Upper lobe of right lung (tissue), 1 donor: ENCODE data around the gene ATG10. TPM values are rescaled to one million over a fixed set of nuclear protein-coding genes. Genes with fewer than 3 reads are reported as not detected.

Experiments
- ATAC-seq: fragments of 200-7000 bp; cut with Tn5 transposase; one replicate; pipeline ENCODE4 v1.9.1; 2020; ENCODE audit warnings: mild to moderate bottlenecking, moderate library complexity
- DNase-seq: peaks from one replicate; pipeline ENCODE4 v3.0.0-alpha.2; 2020
- H3K27ac ChIP-seq: fragments of 200-600 bp; one replicate; pipeline ENCODE4 v1.8.0; 2022
- H3K27me3 ChIP-seq: fragments of 200-600 bp; one replicate; pipeline ENCODE4 v1.8.0; 2022; ENCODE audit warnings: mild to moderate bottlenecking
- H3K36me3 ChIP-seq: fragments of 200-600 bp; one replicate; pipeline ENCODE4 v1.8.0; 2022
- H3K4me1 ChIP-seq: fragments of 200-600 bp; one replicate; pipeline ENCODE4 v1.8.0; 2022
- H3K4me3 ChIP-seq: fragments of 200-600 bp; one replicate; pipeline ENCODE4 v1.8.0; 2022; ENCODE audit warnings: mild to moderate bottlenecking
- H3K9me3 ChIP-seq: fragments of 200-600 bp; one replicate; pipeline ENCODE4 v1.8.0; 2022
- intact Hi-C: fragments of 100-400 bp; cut with DNase I; formaldehyde crosslinking; loops from one replicate; pipeline ENCODE4 v1.11.0; 2022
- total RNA-seq: library from RNA; stranded (reverse); fragmentation: NEBNext Ultra II Directional; extraction: Animal tissue kit (Norgen Biotek cat#: 25700); gene quantifications from one replicate; pipeline ENCODE4 v1.2.1, GENCODE V29; 2021
- TF ChIP-seq, protein P1 (sequence below): fragments of 200-600 bp; IDR thresholded peaks from one replicate; pipeline ENCODE4 v1.8.0; 2022; ENCODE audit warnings: antibody characterized with exemption
- donor health status: DM: no; HTN: yes; CAD: no; lungs with severe emphysema.

ATG10 gene
- total RNA-seq, 1 donor from 2014 or later = 3.7 TPM

GRCh38 chr5:82174128-82174918 is 202.5 kb downstream of the ATG10 start:
- TF ChIP-seq, protein P1, sequence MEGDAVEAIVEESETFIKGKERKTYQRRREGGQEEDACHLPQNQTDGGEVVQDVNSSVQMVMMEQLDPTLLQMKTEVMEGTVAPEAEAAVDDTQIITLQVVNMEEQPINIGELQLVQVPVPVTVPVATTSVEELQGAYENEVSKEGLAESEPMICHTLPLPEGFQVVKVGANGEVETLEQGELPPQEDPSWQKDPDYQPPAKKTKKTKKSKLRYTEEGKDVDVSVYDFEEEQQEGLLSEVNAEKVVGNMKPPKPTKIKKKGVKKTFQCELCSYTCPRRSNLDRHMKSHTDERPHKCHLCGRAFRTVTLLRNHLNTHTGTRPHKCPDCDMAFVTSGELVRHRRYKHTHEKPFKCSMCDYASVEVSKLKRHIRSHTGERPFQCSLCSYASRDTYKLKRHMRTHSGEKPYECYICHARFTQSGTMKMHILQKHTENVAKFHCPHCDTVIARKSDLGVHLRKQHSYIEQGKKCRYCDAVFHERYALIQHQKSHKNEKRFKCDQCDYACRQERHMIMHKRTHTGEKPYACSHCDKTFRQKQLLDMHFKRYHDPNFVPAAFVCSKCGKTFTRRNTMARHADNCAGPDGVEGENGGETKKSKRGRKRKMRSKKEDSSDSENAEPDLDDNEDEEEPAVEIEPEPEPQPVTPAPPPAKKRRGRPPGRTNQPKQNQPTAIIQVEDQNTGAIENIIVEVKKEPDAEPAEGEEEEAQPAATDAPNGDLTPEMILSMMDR = peak; percentile 69
- no peaks in the 10 kb centered on the region for H3K36me3 ChIP-seq
- no peaks in the 10 kb centered on the region for H3K4me1 ChIP-seq
- H3K27me3 ChIP-seq = no peaks in the 10 kb centered on the region
- intact Hi-C loops = no loop called here
- H3K4me3 ChIP-seq = no peak overlapping the region
- ATAC-seq = peak; percentile 74
- no peak overlapping the region for H3K27ac ChIP-seq
- H3K9me3 ChIP-seq = no peaks in the 10 kb centered on the region
- peak; percentile 75 for DNase-seq

GRCh38 chr5:82174919-82175219 is 203.0 kb downstream of the ATG10 start:
- TF ChIP-seq, protein P1 = no peak
- Histone ChIP-seq H3K9me3 (no peaks in the 10 kb centered on the region), H3K27ac (no peak overlapping the region), H3K27me3 (no peaks in the 10 kb centered on the region), H3K36me3 (peaks cover 2% of the 10 kb centered on the region), H3K4me1 (no peaks in the 10 kb centered on the region), H3K4me3 (no peak overlapping the region)
- DNase-seq = no peak
- ATAC-seq = no peak
- intact Hi-C loops = no loop called here

GRCh38 chr5:82176115-82176814 is 204.4 kb downstream of the ATG10 start:
- no peaks in the 10 kb centered on the region for H3K4me1 ChIP-seq
- no peaks in the 10 kb centered on the region for H3K27me3 ChIP-seq
- peaks cover 6% of the 10 kb centered on the region for H3K36me3 ChIP-seq
- H3K9me3 ChIP-seq = no peaks in the 10 kb centered on the region
- DNase-seq (no peak), ATAC-seq (no peak)
- no peak overlapping the region for H3K27ac ChIP-seq
- intact Hi-C loops = no loop called here
- H3K4me3 ChIP-seq = no peak overlapping the region
- TF ChIP-seq, protein P1 = no peak

GRCh38 chr5:82178378-82178777 is 206.6 kb downstream of the ATG10 start:
- intact Hi-C loops = no loop called here
- Histone ChIP-seq H3K4me3 (no peak overlapping the region), H3K36me3 (peaks cover 6% of the 10 kb centered on the region), H3K27me3 (no peaks in the 10 kb centered on the region), H3K4me1 (no peaks in the 10 kb centered on the region), H3K27ac (no peak overlapping the region), H3K9me3 (no peaks in the 10 kb centered on the region)
- ATAC-seq (no peak), DNase-seq (no peak)
- TF ChIP-seq, protein P1 = no peak

DNA sequence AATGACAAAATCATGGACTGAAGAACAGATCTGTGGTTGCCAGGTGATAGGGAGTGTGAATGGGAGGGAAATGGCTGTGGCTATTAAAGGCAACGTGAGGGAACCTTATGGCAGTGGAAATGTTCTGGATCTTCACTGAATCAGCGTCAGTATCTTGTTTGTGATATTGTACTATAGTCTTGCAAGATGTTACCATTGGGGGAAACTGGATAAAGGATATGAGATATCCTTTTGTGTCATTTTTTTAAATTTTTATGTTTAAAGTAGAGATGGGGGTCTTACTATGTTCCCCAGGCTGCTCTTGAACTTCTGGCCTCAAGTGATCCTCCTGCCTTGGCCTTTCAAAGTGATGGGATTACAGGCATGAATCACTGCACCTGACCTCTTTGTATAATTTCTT is 210.8 kb downstream of the ATG10 start:
- Histone ChIP-seq H3K9me3 (no peaks in the 10 kb centered on the region), H3K27ac (no peak overlapping the region), H3K4me1 (no peaks in the 10 kb centered on the region), H3K36me3 (peaks cover 6% of the 10 kb centered on the region), H3K4me3 (no peak overlapping the region), H3K27me3 (no peaks in the 10 kb centered on the region)
- intact Hi-C loops = no loop called here
- TF ChIP-seq, protein P1 = no peak
- no peak for DNase-seq
- ATAC-seq = no peak
